ENCODE data around the gene CHRND. TPM values are rescaled to one million over a fixed set of nuclear protein-coding genes. Genes with fewer than 3 reads are reported as not detected.

CHRND gene
- total RNA-seq, 4 donors from 2014 or later = not detected

DNA sequence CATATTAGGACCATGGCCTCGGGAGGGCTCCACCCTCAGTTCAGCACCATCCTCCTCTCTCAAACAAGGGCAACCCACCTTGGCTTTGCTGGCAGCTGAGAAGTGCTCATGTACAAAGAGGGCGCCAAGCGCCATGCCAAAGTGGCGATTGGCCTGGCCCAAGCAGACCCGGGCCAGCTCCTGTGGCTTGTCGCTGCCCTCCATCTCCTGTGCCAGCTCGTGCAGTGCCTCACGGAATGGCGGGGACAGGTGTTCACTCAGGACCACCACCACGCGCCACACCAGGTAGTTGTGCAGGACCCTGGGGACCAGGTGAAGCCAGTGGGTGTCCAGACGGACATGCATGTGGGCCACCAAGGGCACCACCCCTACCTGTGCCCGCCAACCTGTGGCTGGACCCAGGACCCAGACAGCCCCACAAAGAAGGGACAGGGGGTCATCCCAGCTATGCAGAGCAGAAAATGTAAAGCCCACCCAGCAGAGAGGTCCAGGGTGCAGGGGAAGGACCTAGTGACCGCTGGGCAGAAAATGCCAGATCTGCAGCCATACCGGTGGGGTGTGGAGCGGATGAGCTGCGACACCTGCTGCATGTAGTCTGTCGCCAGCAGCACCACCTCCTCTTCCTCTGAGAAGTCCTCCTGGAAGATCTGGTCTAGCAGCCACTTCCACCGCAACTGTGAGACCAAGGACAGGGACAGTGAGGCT, 41.9 kb upstream of the CHRND start:
- WGBS, 2 donors = 91 to 95% methylated on average over 11 to 19 of the region's 19 CpGs
- H3K4me1 ChIP-seq = peaks cover 0 to 28% (median 0%) of the 10 kb centered on the region in 4 donors
- no peak for DNase-seq (ENCODE audit: low spot score in 2 of 2)
- peaks cover 0 to 68% of the 10 kb centered on the region in 2 donors for H3K27me3 ChIP-seq
- no peaks in the 10 kb centered on the region for H3K36me3 ChIP-seq
- no peak overlapping the region for H3K4me3 ChIP-seq
- TF ChIP-seq, protein P1, sequence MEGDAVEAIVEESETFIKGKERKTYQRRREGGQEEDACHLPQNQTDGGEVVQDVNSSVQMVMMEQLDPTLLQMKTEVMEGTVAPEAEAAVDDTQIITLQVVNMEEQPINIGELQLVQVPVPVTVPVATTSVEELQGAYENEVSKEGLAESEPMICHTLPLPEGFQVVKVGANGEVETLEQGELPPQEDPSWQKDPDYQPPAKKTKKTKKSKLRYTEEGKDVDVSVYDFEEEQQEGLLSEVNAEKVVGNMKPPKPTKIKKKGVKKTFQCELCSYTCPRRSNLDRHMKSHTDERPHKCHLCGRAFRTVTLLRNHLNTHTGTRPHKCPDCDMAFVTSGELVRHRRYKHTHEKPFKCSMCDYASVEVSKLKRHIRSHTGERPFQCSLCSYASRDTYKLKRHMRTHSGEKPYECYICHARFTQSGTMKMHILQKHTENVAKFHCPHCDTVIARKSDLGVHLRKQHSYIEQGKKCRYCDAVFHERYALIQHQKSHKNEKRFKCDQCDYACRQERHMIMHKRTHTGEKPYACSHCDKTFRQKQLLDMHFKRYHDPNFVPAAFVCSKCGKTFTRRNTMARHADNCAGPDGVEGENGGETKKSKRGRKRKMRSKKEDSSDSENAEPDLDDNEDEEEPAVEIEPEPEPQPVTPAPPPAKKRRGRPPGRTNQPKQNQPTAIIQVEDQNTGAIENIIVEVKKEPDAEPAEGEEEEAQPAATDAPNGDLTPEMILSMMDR (IDR thresholded peaks at IDR 0.05) = no peak
- TF ChIP-seq POLR2A (IDR thresholded peaks at IDR 0.05) (no peak), EP300 (IDR thresholded peaks at IDR 0.05) (no peak)
- no peak overlapping the region for H3K27ac ChIP-seq
- H3K9me3 ChIP-seq = no peaks in the 10 kb centered on the region

DNA sequence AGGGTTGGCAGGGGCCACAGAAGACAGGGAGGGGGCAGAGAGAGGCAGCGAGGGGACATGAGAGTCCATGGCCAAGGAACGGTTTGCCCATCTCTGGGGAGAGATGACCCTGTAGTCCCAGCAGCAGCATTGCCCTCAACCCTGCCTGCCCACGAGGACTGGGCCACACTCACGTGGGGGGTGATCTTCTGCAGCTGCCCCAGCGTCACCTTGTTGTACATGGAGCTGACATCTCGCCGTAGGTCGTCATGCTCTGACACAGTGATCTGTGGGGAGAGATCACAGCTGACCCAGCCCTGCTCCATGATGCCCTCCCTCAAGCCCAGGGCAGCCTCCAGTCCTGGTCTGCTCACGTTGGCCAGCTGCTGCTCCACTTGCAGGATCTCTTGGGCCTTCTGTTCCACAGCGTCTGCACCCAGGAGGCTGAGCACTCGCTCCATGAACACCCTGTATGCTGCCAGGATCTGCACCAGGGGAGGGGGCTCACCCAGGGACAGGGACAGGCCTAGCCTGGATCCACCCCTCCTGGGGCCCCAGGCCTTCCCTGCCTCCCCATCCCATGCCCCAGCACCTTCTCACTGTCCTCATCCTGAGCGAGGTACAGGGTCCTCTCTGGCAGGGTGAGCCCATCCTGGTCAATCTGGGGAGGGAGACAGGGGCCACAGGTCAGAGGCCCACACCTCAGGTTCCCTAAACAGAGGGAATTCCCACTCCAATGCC, 41.2 kb upstream of the CHRND start:
- Histone ChIP-seq H3K27me3 (peaks cover 0 to 69% of the 10 kb centered on the region in 2 donors), H3K36me3 (no peaks in the 10 kb centered on the region), H3K9me3 (no peaks in the 10 kb centered on the region), H3K4me3 (no peak overlapping the region), H3K4me1 (peaks cover 0 to 28% (median 0%) of the 10 kb centered on the region in 4 donors), H3K27ac (no peak overlapping the region)
- no peak for DNase-seq (ENCODE audit: low spot score in 2 of 2)
- TF ChIP-seq POLR2A (IDR thresholded peaks at IDR 0.05) (no peak), EP300 (IDR thresholded peaks at IDR 0.05) (no peak)
- TF ChIP-seq, protein P1 (IDR thresholded peaks at IDR 0.05) = no peak
- WGBS, 2 donors = 79 to 88% methylated on average over 8 to 10 of the region's 12 CpGs

DNA sequence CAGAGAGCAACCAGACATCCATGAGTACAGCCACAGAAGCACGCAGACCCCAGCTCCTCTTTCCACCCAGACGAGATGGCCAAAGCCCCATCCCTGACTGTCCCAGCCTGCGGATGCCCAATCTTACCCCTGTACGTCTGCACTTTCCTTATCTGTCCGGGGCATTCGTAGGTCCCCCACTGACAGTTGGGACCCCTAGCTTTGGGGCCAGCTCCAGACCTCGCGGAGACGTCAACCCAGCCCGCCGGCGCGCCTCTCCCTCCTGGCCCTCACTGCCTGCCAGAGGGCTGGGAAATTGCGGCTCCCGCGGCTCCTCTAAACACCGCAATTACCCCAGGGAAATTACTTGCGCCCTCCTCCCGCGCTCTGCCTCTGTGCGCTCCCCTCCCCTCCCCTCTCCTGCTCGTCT, 40.6 kb upstream of the CHRND start:
- WGBS, 2 donors = 7% methylated on average over 22 of the region's 22 CpGs
- DNase-seq (ENCODE audit: low spot score in 2 of 2) = no peak
- H3K4me1 ChIP-seq = peaks cover 0 to 28% (median 0%) of the 10 kb centered on the region in 4 donors

DNA sequence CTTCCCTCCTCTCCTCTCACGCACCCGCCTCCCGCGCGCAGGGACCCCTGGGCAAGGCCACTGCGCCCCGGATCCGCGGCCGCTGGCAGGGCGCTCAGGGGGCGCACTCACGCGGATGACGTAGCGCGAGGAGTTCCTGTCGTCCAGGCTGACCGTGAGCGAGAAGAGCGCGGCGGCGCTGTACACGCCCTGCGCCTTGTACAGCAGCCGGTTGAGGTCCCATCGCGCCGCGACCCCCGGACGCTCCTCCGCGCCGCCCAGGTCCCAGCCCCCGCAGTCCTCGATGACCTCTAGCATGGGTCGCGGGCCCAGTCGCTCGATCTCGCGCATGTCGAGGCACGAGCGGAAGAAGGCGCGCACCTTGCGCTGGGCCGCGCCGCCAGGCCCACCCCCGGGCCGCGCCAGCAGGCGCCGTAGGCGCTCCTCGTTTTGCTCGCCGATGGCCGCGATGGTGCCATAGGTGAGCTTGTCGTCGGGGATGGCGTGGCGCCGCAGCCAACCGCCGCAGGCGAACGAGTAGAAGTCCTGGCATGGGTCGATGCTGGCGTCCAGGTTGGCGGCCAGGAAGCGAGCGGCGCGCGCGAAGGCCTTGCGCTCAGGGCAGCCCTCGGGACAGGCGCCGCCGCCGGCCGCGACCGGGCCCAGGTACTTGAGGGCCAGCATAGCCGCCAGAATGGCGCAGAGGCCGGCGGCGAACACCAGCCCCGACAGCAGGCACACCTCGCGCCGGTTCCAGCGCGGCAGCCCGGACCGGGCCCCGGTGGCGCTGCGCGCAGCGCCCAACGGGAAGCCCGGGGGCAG, 40.0 kb upstream of the CHRND start:
- DNase-seq (ENCODE audit: low spot score in 2 of 2) = no peak
- no peak overlapping the region for H3K27ac ChIP-seq
- H3K27me3 ChIP-seq = peaks cover 0 to 73% of the 10 kb centered on the region in 2 donors
- H3K4me3 ChIP-seq = no peak overlapping the region
- peaks cover 0 to 28% (median 0%) of the 10 kb centered on the region in 4 donors for H3K4me1 ChIP-seq
- H3K36me3 ChIP-seq = no peaks in the 10 kb centered on the region
- no peaks in the 10 kb centered on the region for H3K9me3 ChIP-seq
- WGBS, 2 donors = 2 to 3% methylated on average over 30 to 38 of the region's 111 CpGs
- no peak for TF ChIP-seq POLR2A (IDR thresholded peaks at IDR 0.05)
- TF ChIP-seq EP300 (IDR thresholded peaks at IDR 0.05) = no peak
- TF ChIP-seq, protein P1 (IDR thresholded peaks at IDR 0.05) = no peak

More for the DNA sequence above, 40.6 kb upstream of the CHRND start:
- Histone ChIP-seq H3K27me3 (peaks cover 0 to 73% of the 10 kb centered on the region in 2 donors), H3K36me3 (no peaks in the 10 kb centered on the region), H3K9me3 (no peaks in the 10 kb centered on the region), H3K4me3 (no peak overlapping the region), H3K27ac (no peak overlapping the region)
- TF ChIP-seq, protein P1 (IDR thresholded peaks at IDR 0.05) = no peak
